GM19397 (cell line): ENCODE results near the gene PLXDC2.

Source experiments
- ATAC-seq: cut with Tn5 transposase; IDR thresholded peaks from one replicate; pipeline ENCODE4 v1.9.1; 2021; ENCODE audit warnings: mild to moderate bottlenecking, moderate library complexity; ENCODE audit not compliant: unreplicated experiment

Gene PLXDC2

DNA sequence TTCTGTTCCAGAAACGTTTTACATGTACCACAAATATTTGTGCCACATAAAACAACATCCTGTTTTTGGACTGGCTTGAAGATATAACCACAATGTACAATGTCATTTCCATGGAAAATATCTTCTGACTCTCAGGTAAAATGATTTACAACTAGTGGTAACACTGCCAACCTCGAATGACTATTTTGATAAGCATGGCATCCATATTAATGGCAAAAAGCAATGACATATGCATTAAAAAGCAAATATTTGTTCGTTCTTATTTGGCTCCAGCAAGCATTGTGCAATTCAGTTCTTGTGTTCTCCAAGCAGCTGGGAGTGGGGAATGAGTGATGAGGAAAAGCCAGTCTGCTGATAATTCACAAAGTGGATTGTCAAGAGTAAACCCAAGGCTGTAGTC lies 289.0 kb downstream of the PLXDC2 start:
- no peak for ATAC-seq

- ATAC-seq, result no peak
Observed at GRCh38 chr10:20105931-20106330, 289.7 kb downstream of the PLXDC2 start.

GRCh38 chr10:20108021-20108420 lies 291.8 kb downstream of the PLXDC2 start:
- ATAC-seq, result no peak

DNA sequence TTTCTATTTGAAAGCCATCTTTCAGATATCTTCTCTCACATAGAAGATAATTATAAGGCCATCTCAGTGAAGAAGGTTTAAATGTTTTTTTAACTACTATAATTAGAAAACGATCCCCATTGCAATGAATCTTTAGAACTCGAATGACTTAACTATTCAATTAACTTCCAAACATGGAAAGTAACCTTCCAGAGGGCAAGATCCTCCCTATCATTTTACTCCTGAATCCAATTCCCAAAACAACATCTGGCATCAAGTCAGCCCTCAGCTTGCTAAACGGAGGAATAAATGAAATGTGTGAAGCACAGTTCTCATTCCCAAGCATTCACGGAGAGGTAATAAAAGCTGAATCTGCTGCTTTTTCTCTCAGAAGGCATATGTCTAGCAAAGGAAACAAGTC lies 293.4 kb downstream of the PLXDC2 start:
- no peak for ATAC-seq

GRCh38 chr10:20110125-20111100 lies 294.2 kb downstream of the PLXDC2 start:
- ATAC-seq, result no peak

- ATAC-seq, result no peak
Observed at GRCh38 chr10:20114179-20114578, 297.9 kb downstream of the PLXDC2 start.

DNA sequence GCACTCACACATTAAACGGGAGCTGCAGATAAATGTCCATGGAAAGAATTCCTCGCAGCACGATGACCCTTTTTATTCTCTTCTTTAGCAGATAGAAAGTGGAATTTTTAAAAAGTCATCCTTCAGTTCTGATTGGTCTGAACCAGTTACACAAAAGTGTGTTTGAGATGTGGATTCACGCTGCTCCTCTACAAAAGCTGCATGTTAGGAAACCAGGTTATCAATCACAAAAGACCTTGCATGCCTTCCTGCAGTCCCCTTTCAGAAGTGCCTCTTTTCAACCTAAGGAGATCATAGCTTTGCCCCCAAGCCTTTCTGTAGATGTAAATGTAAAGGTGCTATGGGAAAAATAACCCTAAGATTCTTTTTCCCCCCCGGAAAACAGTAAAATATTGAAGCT lies 299.7 kb downstream of the PLXDC2 start:
- ATAC-seq, result no peak

GRCh38 chr10:20117471-20117870 lies 301.2 kb downstream of the PLXDC2 start:
- no peak for ATAC-seq

GRCh38 chr10:20118119-20118518 lies 301.9 kb downstream of the PLXDC2 start:
- no peak for ATAC-seq

- ATAC-seq, result no peak
Observed at GRCh38 chr10:20128811-20129210, 312.6 kb downstream of the PLXDC2 start.

- no peak for ATAC-seq
Observed at GRCh38 chr10:20132816-20133215, 316.6 kb downstream of the PLXDC2 start.

DNA sequence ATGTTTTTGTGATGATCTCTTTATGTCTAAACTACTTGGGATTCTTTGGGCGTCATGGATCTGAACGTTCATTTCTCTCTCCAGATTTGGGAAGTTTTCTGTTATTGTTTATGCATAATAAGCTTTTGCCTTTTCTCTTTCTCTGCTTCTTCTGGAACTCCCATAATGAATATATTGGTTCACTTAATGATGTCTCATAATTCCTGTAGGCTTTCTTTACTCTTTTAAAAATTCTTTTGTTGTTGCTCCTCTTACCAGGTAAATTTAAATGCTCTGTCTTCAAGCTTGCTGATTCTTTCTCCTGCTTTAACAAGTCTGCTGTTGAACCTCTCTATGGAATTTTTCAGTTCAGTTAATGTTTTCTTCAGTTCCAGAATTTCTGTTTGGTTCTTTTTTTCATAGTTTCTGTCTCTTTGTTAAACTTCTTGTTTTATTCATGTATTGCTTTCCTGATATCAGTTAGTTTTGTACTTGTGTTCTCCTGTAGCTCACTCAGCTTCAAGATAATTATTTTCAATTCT lies 317.5 kb downstream of the PLXDC2 start:
- no peak for ATAC-seq

- ATAC-seq, result no peak
Observed at GRCh38 chr10:20142311-20142710, 326.1 kb downstream of the PLXDC2 start.

- ATAC-seq, result no peak
Observed at GRCh38 chr10:20144268-20144667, 328.0 kb downstream of the PLXDC2 start.

DNA sequence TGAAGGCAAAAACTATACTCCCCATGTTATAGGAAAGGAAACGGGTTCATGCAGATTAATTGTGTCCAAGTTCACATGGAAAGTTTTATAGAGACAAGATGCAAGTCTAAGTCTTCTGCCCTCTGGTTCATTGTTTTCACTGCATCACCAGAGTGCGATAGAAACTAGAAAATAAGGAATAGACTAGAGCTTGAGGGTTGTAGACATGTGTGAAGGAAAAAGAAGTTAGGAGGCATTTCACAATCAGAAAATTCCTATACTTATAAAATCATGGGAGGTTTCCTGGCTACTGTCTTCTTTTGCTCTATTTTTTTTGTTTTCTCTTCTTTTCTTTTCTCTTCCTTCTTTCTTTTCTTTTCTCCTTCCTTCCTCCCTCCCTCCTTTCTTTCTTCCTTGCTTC lies 329.8 kb downstream of the PLXDC2 start:
- no peak for ATAC-seq

GRCh38 chr10:20147684-20148083 lies 331.5 kb downstream of the PLXDC2 start:
- no peak for ATAC-seq

GRCh38 chr10:20156511-20156910 lies 340.3 kb downstream of the PLXDC2 start:
- no peak for ATAC-seq

GRCh38 chr10:20157314-20157713 lies 341.1 kb downstream of the PLXDC2 start:
- no peak for ATAC-seq

GRCh38 chr10:20158086-20158485 lies 341.9 kb downstream of the PLXDC2 start:
- no peak for ATAC-seq

- ATAC-seq, result no peak
Observed at GRCh38 chr10:20162123-20162522, 345.9 kb downstream of the PLXDC2 start.

DNA sequence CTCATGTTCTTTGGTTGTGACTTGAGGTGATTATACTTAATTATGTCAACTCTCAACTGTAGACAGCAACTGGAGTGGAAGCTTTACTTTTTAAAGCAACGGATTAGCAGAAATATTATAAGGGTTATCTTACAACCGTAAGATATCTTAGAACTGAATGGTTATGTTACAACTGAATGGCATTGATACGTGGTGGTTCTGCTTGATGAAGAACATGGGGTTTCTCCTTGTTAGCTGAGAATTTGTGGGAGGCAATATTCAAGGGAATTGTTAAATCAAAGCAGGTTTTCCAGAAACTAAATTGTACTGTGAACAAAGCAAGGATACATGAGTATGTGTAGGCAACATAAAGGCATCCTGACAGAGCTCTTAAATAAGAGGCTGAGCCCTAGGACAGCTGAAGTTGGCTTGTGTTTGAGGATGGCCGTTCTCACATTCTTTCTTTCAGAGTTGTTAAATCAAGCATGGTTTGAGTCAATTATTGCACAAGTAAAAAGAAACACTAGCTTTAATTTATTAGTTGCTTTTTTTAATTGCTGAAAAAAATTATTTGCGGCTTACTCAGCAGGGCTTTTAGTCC lies 350.0 kb downstream of the PLXDC2 start:
- no peak for ATAC-seq

GRCh38 chr10:20170661-20171060 lies 354.4 kb downstream of the PLXDC2 start:
- no peak for ATAC-seq
